Measurements from ENCODE around the gene TUBA4A.
"Not testable (repeated sequence)": the region's sequence is repeated elsewhere in the genome, so short reads cannot be mapped to it uniquely, and the experiment has no call there.

TUBA4A gene

GRCh38 chr2:219213486-219214071 lies 40.1 kb downstream of the TUBA4A start:
- DNase-seq (ENCODE audit: low spot score) (no peak), FAIRE-seq (no peak)

DNA sequence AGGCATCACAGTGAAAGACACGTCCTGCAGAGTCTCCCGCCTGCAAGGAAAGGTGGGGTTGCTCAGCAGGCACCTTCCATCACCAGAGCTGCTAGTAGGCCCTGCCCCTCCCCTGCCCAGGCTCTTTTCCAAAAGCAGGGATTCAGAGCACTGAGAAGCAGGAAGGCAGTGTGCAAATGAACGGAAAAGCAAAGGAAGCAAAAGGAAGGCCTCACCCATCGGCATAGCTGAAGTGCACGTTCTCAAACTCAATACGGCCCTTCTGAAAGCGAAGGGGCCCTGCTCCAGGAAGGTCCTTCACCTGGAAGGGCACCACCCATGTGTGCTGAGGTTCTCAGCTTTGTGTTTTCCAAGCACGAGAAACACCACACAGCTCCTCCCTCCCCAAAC lies 40.7 kb downstream of the TUBA4A start:
- no peak for DNase-seq (ENCODE audit: low spot score)
- FAIRE-seq: no peak

- DNase-seq (ENCODE audit: low spot score) (no peak), FAIRE-seq (no peak)
These were observed 42.8 kb downstream of the TUBA4A start for GRCh38 chr2:219210886-219211362.

DNA sequence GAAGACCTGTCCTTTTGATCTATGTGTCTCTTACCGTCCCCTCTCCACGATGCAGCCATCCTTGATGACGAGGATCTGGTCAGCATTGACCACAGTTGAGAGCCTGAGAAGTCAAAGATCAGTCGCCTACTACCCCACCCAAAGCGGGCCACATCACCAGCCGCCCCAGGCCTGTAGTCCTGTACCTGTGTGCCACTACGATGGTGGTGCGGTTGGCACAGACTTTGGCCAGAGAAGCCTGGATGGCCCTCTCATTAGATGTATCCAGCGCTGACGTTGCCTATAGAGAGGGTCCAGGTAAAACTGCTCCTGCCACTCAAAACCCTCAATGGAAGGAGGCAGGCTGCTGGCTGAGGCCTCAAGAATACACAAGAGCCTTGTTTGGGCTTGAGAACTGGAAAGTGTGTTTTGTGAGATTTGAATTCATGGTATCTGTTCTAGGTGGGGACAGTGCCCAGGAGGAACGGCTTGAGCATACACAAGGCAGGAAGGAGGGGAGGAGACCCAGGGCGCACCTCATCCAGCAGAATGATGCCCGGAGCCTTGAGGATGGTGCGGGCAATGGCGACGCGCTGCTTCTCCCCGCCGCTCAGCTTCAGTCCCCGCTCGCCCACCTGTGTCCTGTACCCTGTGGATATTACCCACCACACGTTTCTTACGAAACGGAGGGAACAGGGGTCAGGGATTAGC lies 43.4 kb downstream of the TUBA4A start:
- no peak for FAIRE-seq

GRCh38 chr2:219209236-219210195 lies 44.2 kb downstream of the TUBA4A start:
- no peak for DNase-seq (ENCODE audit: low spot score)
- FAIRE-seq: no peak

More for the DNA sequence above, 43.4 kb downstream of the TUBA4A start:
- DNase-seq (ENCODE audit: low spot score): no peak

DNA sequence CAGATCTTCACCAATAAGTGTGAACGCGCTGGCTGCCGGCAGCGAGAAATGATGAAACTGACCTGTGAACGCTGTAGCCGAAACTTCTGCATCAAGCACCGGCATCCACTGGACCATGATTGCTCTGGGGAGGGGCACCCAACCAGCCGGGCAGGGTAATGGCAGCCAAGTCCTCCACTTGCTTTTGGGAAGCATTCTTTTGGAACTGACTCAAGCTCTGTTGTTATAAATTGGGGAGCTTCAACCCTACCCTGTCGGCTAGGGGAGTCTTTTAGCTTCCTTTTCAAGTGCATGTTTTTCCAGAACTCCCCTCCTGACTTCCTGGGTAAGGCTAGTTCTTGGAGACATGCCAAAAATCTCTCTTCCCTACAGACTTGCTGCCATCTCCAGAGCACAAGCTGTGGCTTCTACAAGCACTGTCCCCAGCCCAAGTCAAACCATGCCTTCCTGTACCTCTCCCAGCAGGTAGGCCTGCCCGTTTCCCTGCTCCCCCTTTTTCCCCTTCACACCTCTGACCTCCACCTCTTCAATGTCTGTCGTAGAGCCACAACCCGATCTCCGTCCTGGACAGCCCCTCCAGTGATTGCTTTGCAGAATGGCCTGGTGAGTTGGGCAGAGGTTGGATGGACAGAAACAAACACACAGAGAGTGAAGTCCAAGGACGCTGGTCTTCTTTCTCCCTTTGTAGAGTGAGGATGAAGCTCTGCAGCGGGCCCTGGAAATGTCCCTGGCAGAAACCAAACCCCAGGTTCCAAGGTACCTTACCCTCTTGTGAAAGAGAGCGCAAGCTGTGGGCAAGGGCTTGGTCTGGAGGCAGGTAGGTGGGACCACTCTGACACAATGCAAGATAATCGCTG lies 45.6 kb downstream of the TUBA4A start:
- no peak for FAIRE-seq
- DNase-seq (ENCODE audit: low spot score): peak; percentile 14

- FAIRE-seq: no peak
- peak; percentile 42 for DNase-seq (ENCODE audit: low spot score)
These were observed 46.4 kb downstream of the TUBA4A start for GRCh38 chr2:219207134-219207883.

- FAIRE-seq (no peak), DNase-seq (ENCODE audit: low spot score) (peak; percentile 81)
These were observed 47.2 kb downstream of the TUBA4A start, which contains the start of gene ZFAND2B for GRCh38 chr2:219206328-219207133. ZFAND2B (plus strand) TSS chr2:219206782; CDS start chr2:219206988, 206 bp downstream.

DNA sequence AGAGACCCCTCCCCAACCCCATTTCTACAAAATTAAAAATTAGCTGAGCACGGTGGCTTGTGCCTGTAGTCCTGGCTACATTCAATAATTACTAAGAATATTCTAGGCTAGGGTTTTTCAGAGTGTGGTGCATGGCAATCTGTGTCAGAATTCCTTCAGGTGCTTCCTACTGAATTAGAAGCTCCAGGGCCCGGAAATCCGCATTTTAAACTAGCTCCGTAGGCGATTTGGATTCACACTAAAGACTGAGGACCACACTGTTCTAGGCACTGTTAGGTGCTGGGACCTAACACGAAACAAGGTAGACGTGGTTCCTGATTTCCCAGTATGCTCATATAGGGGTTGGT lies 47.8 kb downstream of the TUBA4A start:
- FAIRE-seq (no peak), DNase-seq (ENCODE audit: low spot score) (no peak)

GRCh38 chr2:219205165-219205538 lies 48.6 kb downstream of the TUBA4A start:
- FAIRE-seq: no peak
- no peak for DNase-seq (ENCODE audit: low spot score)

GRCh38 chr2:219204425-219205164 lies 49.1 kb downstream of the TUBA4A start:
- FAIRE-seq (no peak), DNase-seq (ENCODE audit: low spot score) (no peak)

DNA sequence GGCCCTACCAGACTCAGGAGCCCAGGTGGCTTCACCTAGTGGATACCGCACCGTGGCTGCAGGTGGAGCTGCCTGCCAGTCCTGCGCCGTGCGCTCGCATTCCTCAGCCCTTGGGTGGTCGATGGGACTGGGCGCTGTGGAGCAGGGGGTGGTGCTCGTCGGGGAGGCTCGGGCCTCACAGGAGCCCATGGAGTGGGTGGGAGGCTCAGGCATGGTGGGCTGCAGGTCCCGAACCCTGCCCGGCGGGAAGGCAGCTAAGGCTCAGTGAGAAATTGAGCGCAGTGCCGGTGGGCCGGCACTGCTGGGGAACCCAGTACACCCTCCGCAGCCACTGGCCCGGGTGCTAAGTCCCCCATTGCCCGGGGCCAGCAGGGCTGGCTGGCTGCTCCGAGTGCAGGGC lies 52.4 kb downstream of the TUBA4A start:
- not testable (repeated sequence) for FAIRE-seq

DNA sequence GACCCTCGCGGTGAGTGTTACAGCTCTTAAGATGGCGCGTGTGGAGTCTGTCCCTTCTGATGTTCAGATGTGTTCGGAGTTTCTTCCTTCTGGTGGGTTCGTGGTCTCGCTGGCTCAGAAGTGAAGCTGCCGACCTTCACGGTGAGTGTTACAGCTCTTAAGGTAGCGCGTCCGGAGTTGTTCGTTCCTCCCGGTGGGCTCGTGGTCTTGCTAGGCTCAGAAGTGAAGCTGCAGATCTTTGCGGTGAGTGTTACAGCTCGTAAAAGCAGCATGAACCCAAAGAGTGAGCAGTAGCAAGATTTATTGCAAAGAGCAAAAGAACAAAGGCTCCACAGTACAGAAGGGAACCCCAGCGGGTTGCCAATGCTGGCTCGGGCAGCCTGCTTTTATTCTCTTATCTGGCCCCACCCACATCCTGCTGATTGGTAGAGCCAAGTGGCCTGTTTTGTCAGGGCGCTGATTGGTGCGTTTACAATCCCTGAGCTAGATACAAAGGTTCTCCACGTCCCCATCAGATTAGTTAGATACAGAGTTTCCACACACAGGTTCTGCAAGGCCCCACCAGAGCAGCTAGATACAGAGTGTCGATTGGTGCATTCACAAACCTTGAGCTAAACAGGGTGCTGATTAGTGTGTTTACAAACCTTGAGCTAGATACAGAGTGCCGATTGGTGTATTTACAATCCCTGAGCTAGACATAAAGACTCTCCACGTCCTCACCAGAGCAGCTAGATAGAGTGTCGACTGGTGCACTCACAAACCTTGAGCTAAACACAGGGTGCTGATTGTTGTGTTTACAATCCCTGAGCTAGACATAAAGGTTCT lies 53.0 kb downstream of the TUBA4A start:
- not testable (repeated sequence) for FAIRE-seq; DNase-seq (ENCODE audit: low spot score)

More for the DNA sequence above, 52.4 kb downstream of the TUBA4A start:
- DNase-seq (ENCODE audit: low spot score): not testable (repeated sequence)
